GM12873 (cell line): Measurements from ENCODE around the gene TM7SF3.

Experiments used
- CTCF ChIP-seq: IDR thresholded peaks from 2 replicates; pipeline ENCODE4 v1.5.1; 2012; ENCODE audit warnings: low read depth, mild to moderate bottlenecking, moderate library complexity, low read length, control low read depth; ENCODE audit not compliant: insufficient read depth; ENCODE audit errors: missing control alignments

TM7SF3 gene

GRCh38 chr12:27014085-27014858, at the start of gene TM7SF3:
Gene TM7SF3 (minus strand): TSS chr12:27014384. CDS start chr12:27014168, 216 bp downstream.
- TF ChIP-seq CTCF = peak; percentile 93

GRCh38 chr12:27063250-27063851, 49.2 kb upstream of the TM7SF3 start:
- TF ChIP-seq CTCF = no peak

- no peak for TF ChIP-seq CTCF
These were observed 47.1 kb upstream of the TM7SF3 start for GRCh38 chr12:27061317-27061716.

GRCh38 chr12:27060740-27061139, 46.6 kb upstream of the TM7SF3 start:
- TF ChIP-seq CTCF = no peak

GRCh38 chr12:27057543-27057942, 43.4 kb upstream of the TM7SF3 start:
- no peak for TF ChIP-seq CTCF

- TF ChIP-seq CTCF = no peak
These were observed 41.8 kb upstream of the TM7SF3 start for GRCh38 chr12:27055966-27056365.

- no peak for TF ChIP-seq CTCF
These were observed 38.6 kb upstream of the TM7SF3 start for GRCh38 chr12:27052742-27053141.
